Left colon (tissue), 2 donors: ENCODE measurements around the gene RFC2. TPM values are rescaled to one million over a fixed set of nuclear protein-coding genes. Genes with fewer than 3 reads are reported as not detected.
"Not testable (repeated sequence)": the region's sequence is repeated elsewhere in the genome, so short reads cannot be mapped to it uniquely, and the experiment has no call there.

Source experiments
- ATAC-seq: fragments of 200-7000 bp; cut with Tn5 transposase; one replicate; pipeline ENCODE4 v1.9.1; 2020; ENCODE audit warnings: mild to moderate bottlenecking, moderate library complexity
- DNase-seq, 2 donors: peaks; one replicate each; pipeline ENCODE4 v3.0.0-alpha.2; 2020
- intact Hi-C, 2 donors: fragments of 100-400 bp; cut with DNase I in 1 of 2; cut with micrococcal nuclease in 1 of 2; formaldehyde crosslinking; loops; one replicate each; pipeline versions ENCODE4 v1.11.2 to v1.14.0; 2022; cut with DNase I, micrococcal nuclease
- total RNA-seq, 2 donors: library from RNA; stranded (reverse); fragmentation: NEBNext Ultra II Directional; extraction: Animal tissue kit (Norgen Biotek cat#: 25700); gene quantifications; one replicate each; pipeline ENCODE4 v1.2.1, GENCODE V29; 2021
- donor health status: DM: no; HTN: no; CAD: no.
- donor health status: DM: yes; HTN: yes; CAD: no.

The RFC2 gene
- total RNA-seq, 2 donors from 2014 or later: 13.9 to 16.1 TPM

GRCh38 chr7:74224511-74224832, 29.7 kb downstream of the RFC2 start:
- ATAC-seq: no peak
- DNase-seq: no peak
- intact Hi-C loops: no loop called here

- intact Hi-C loops: no loop called here
- DNase-seq (peak in 1 of 2 donors; percentile 53), ATAC-seq (peak; percentile 68)
These were observed 30.3 kb downstream of the RFC2 start for GRCh38 chr7:74223711-74224510.

GRCh38 chr7:74222851-74223710, 31.1 kb downstream of the RFC2 start:
- DNase-seq (no peak), ATAC-seq (no peak)
- intact Hi-C loops: no loop called here

GRCh38 chr7:74221713-74222112, 32.5 kb downstream of the RFC2 start:
- no peak for DNase-seq
- intact Hi-C loops: no loop called here
- ATAC-seq: no peak

GRCh38 chr7:74220229-74220628, 34.0 kb downstream of the RFC2 start:
- DNase-seq (no peak), ATAC-seq (peak; percentile 10)
- intact Hi-C loops: no loop called here

GRCh38 chr7:74219416-74219815, 34.8 kb downstream of the RFC2 start:
- DNase-seq (no peak), ATAC-seq (no peak)
- intact Hi-C loops: no loop called here

GRCh38 chr7:74218343-74218698, 35.9 kb downstream of the RFC2 start:
- ATAC-seq (no peak), DNase-seq (no peak)
- intact Hi-C loops: no loop called here

- ATAC-seq (no peak), DNase-seq (no peak)
- intact Hi-C loops: no loop called here
These were observed 36.5 kb downstream of the RFC2 start for GRCh38 chr7:74217455-74218342.

- no peak for DNase-seq
- intact Hi-C loops: no loop called here
- ATAC-seq: no peak
These were observed 37.8 kb downstream of the RFC2 start for GRCh38 chr7:74216361-74216761.

GRCh38 chr7:74215921-74216320, 38.3 kb downstream of the RFC2 start:
- intact Hi-C loops: no loop called here
- DNase-seq (no peak), ATAC-seq (no peak)

GRCh38 chr7:74214816-74215630, 39.2 kb downstream of the RFC2 start:
- intact Hi-C loops: no loop called here
- ATAC-seq (no peak), DNase-seq (no peak)

- DNase-seq (no peak), ATAC-seq (no peak)
- intact Hi-C loops: no loop called here
These were observed 41.5 kb downstream of the RFC2 start for GRCh38 chr7:74212661-74213060.

- intact Hi-C loops: loop anchor here in 1 of 2 donors (5.0 kb wide), 1 partner anchor 184 kb away; no protein-coding TSS in a partner anchor
- not testable (repeated sequence) for DNase-seq, ATAC-seq
These were observed 46.0 kb downstream of the RFC2 start for GRCh38 chr7:74208241-74208640.

GRCh38 chr7:74207586-74207985, 46.6 kb downstream of the RFC2 start:
- intact Hi-C loops: loop anchor here (2.0 to 5.0 kb wide), 2 partner anchors 185 to 193 kb away; no protein-coding TSS in a partner anchor
- DNase-seq: no peak
- no peak for ATAC-seq

GRCh38 chr7:74206589-74207120, 47.5 kb downstream of the RFC2 start:
- ATAC-seq: peak; percentile 83
- peak; percentile 74 to 91 for DNase-seq
- intact Hi-C loops: loop anchor here (2.0 to 5.0 kb wide), 2 partner anchors 186 to 194 kb away; no protein-coding TSS in a partner anchor

GRCh38 chr7:74206052-74206451, 48.1 kb downstream of the RFC2 start:
- intact Hi-C loops: loop anchor here (2.0 to 5.0 kb wide), 2 partner anchors 186 to 195 kb away; no protein-coding TSS in a partner anchor

GRCh38 chr7:74203956-74204618, 50.1 kb downstream of the RFC2 start:
- intact Hi-C loops: no loop called here

More at GRCh38 chr7:74206052-74206451, 48.1 kb downstream of the RFC2 start:
- not testable (repeated sequence) for ATAC-seq, DNase-seq

More at GRCh38 chr7:74203956-74204618, 50.1 kb downstream of the RFC2 start:
- ATAC-seq (no peak), DNase-seq (no peak)
